ENCODE measurements around the gene RER1. TPM values are rescaled to one million over a fixed set of nuclear protein-coding genes. Genes with fewer than 3 reads are reported as not detected.

The RER1 gene
- total and polyA plus RNA-seq, 12 donors, result 55.5 to 107 (median 77.3) TPM

GRCh38 chr1:2347409-2347785, 44.2 kb upstream of the RER1 start:
- WGBS, 2 donors, result 91 to 96% methylated on average over 13 of the region's 13 CpGs
- DNase-seq, result peak in 1 of 2 donors; percentile 6
- ATAC-seq, result no peak
- intact Hi-C loops (cut with DNase I), result no loop called here
- no peaks in the 10 kb centered on the region for H3K27me3 ChIP-seq
- no peaks in the 10 kb centered on the region for H3K4me1 ChIP-seq
- no peak for TF ChIP-seq CTCF (IDR thresholded peaks at IDR 0.05)
- H3K27ac ChIP-seq, result no peak overlapping the region
- no peaks in the 10 kb centered on the region for H3K36me3 ChIP-seq
- H3K9me3 ChIP-seq, result no peaks in the 10 kb centered on the region
- no peak overlapping the region for H3K4me3 ChIP-seq

- Histone ChIP-seq H3K4me1 (peaks cover 0 to 3% (median 0%) of the 10 kb centered on the region in 9 donors), H3K4me3 (no peak overlapping the region), H3K27me3 (no peaks in the 10 kb centered on the region), H3K9me3 (no peaks in the 10 kb centered on the region), H3K27ac (no peak overlapping the region), H3K36me3 (no peaks in the 10 kb centered on the region)
- 88% methylated on average over 23 of the region's 23 CpGs for WGBS, 2 donors
- no peak for ATAC-seq
- peak in 1 of 2 donors; percentile 3 for DNase-seq
- TF ChIP-seq CTCF (IDR thresholded peaks at IDR 0.05), result no peak
- intact Hi-C loops (cut with DNase I), result no loop called here
Measured at GRCh38 chr1:2347896-2348295, 43.7 kb upstream of the RER1 start.

GRCh38 chr1:2348346-2349325, 43.0 kb upstream of the RER1 start:
- intact Hi-C loops (cut with DNase I), result no loop called here
- Histone ChIP-seq H3K9me3 (no peaks in the 10 kb centered on the region), H3K4me1 (peaks cover 0 to 11% (median 5%) of the 10 kb centered on the region in 9 donors), H3K27ac (no peak overlapping the region), H3K4me3 (no peak overlapping the region), H3K36me3 (no peaks in the 10 kb centered on the region), H3K27me3 (no peaks in the 10 kb centered on the region)
- WGBS, 2 donors, result 91 to 93% methylated on average over 59 of the region's 59 CpGs
- no peak for TF ChIP-seq CTCF (IDR thresholded peaks at IDR 0.05)
- no peak for ATAC-seq
- DNase-seq, result peak in 1 of 2 donors; percentile 3

- no peak overlapping the region for H3K27ac ChIP-seq
- intact Hi-C loops (cut with DNase I), result no loop called here
- no peaks in the 10 kb centered on the region for H3K27me3 ChIP-seq
- H3K36me3 ChIP-seq, result no peaks in the 10 kb centered on the region
- H3K4me1 ChIP-seq, result peaks cover 0 to 12% (median 6%) of the 10 kb centered on the region in 9 donors
- H3K9me3 ChIP-seq, result no peaks in the 10 kb centered on the region
- H3K4me3 ChIP-seq, result no peak overlapping the region
- no peak for ATAC-seq
- 89 to 90% methylated on average over 9 of the region's 9 CpGs for WGBS, 2 donors
- peak in 1 of 2 donors; percentile 4 for DNase-seq
- TF ChIP-seq CTCF (IDR thresholded peaks at IDR 0.05), result no peak
Measured at GRCh38 chr1:2349806-2350205, 41.8 kb upstream of the RER1 start.

All from heart right ventricle (tissue), 16 donors.